ENCODE results near the gene RAB6B.

The RAB6B gene

GRCh38 chr3:133884054-133884886 is 11.4 kb downstream of the RAB6B start:
- in situ Hi-C loops (cut with MboI; ENCODE audit: low sequenced_read_pairs): no loop called here

- in situ Hi-C loops (cut with MboI; ENCODE audit: low sequenced_read_pairs): no loop called here
Measured at GRCh38 chr3:133883641-133884040, 12.0 kb downstream of the RAB6B start.

- in situ Hi-C loops (cut with MboI; ENCODE audit: low sequenced_read_pairs): no loop called here
Measured at GRCh38 chr3:133882986-133883586, 12.6 kb downstream of the RAB6B start.

GRCh38 chr3:133881939-133882825 is 13.5 kb downstream of the RAB6B start:
- in situ Hi-C loops (cut with MboI; ENCODE audit: low sequenced_read_pairs): no loop called here

GRCh38 chr3:133881492-133881891 is 14.2 kb downstream of the RAB6B start:
- in situ Hi-C loops (cut with MboI; ENCODE audit: low sequenced_read_pairs): no loop called here

- in situ Hi-C loops (cut with MboI; ENCODE audit: low sequenced_read_pairs): no loop called here
Measured at GRCh38 chr3:133880886-133881455, 14.7 kb downstream of the RAB6B start.

GRCh38 chr3:133880287-133880686 is 15.4 kb downstream of the RAB6B start:
- in situ Hi-C loops (cut with MboI; ENCODE audit: low sequenced_read_pairs): no loop called here

GRCh38 chr3:133878518-133878917 is 17.2 kb downstream of the RAB6B start:
- in situ Hi-C loops (cut with MboI; ENCODE audit: low sequenced_read_pairs): no loop called here

- in situ Hi-C loops (cut with MboI; ENCODE audit: low sequenced_read_pairs): no loop called here
Measured at GRCh38 chr3:133877221-133877620, 18.5 kb downstream of the RAB6B start.

GRCh38 chr3:133874761-133875438 is 20.8 kb downstream of the RAB6B start:
- in situ Hi-C loops (cut with MboI; ENCODE audit: low sequenced_read_pairs): no loop called here

- in situ Hi-C loops (cut with MboI; ENCODE audit: low sequenced_read_pairs): no loop called here
Measured at GRCh38 chr3:133874344-133874743, 21.3 kb downstream of the RAB6B start.

GRCh38 chr3:133872781-133873180 is 22.9 kb downstream of the RAB6B start:
- in situ Hi-C loops (cut with MboI; ENCODE audit: low sequenced_read_pairs): no loop called here

GRCh38 chr3:133872161-133872560 is 23.5 kb downstream of the RAB6B start:
- in situ Hi-C loops (cut with MboI; ENCODE audit: low sequenced_read_pairs): no loop called here

- in situ Hi-C loops (cut with MboI; ENCODE audit: low sequenced_read_pairs): no loop called here
Measured at GRCh38 chr3:133871368-133872090, 24.2 kb downstream of the RAB6B start.

GRCh38 chr3:133870822-133871221 is 24.9 kb downstream of the RAB6B start:
- in situ Hi-C loops (cut with MboI; ENCODE audit: low sequenced_read_pairs): no loop called here

- in situ Hi-C loops (cut with MboI; ENCODE audit: low sequenced_read_pairs): no loop called here
Measured at GRCh38 chr3:133869586-133869985, 26.1 kb downstream of the RAB6B start.

- in situ Hi-C loops (cut with MboI; ENCODE audit: low sequenced_read_pairs): no loop called here
Measured at GRCh38 chr3:133868758-133869475, 26.8 kb downstream of the RAB6B start.

- in situ Hi-C loops (cut with MboI; ENCODE audit: low sequenced_read_pairs): no loop called here
Measured at GRCh38 chr3:133868186-133868585, 27.5 kb downstream of the RAB6B start.

- in situ Hi-C loops (cut with MboI; ENCODE audit: low sequenced_read_pairs): no loop called here
Measured at GRCh38 chr3:133866141-133866540, 29.5 kb downstream of the RAB6B start.
